B cell (primary cell): ENCODE results near the gene TLE3. TPM values are rescaled to one million over a fixed set of nuclear protein-coding genes. Genes with fewer than 3 reads are reported as not detected.

Source experiments
- ATAC-seq: fragments of 200-7000 bp; cut with Tn5 transposase; one replicate; pipeline ENCODE4 v1.10.0; 2021; ENCODE audit warnings: low read depth, mild to moderate bottlenecking, moderate number of reproducible peaks, moderate library complexity
- CTCF ChIA-PET: fragments of 350-600 bp; sonication (Branson Sonifier 250); formaldehyde crosslinking; loops from one replicate; lab custom pipeline; 2021; ENCODE audit warnings: antibody characterized with exemption, inconsistent platforms; lab: Charles Lee
- POLR2A ChIA-PET: fragments of 350-600 bp; sonication (Branson Sonifier 250); formaldehyde crosslinking; loops from one replicate; lab custom pipeline; 2021; ENCODE audit warnings: antibody characterized with exemption; lab: Charles Lee
- DNase-seq: peaks from one replicate; pipeline ENCODE4 v3.0.0; 2013
- H2AFZ ChIP-seq: 2 replicates; pipeline ENCODE4 v1.6.1; 2012; ENCODE audit warnings: mild to moderate bottlenecking, low read depth, low read length; ENCODE audit not compliant: insufficient read depth, poor library complexity, severe bottlenecking
- H3K27ac ChIP-seq, 2 donors: 1 replicate in 1 of 2; 2 replicates in 1 of 2; pipeline ENCODE4 v1.5.1; 2012 to 2013; ENCODE audit warnings: low read length in 2 of 2, mild to moderate bottlenecking in 2 of 2, moderate library complexity in 1 of 2
- H3K27me3 ChIP-seq, 4 experiments: fragments of 200-600 bp in 1 of 4; sonication (generic) in 1 of 4; replicated peaks in 1 of 4; 1 replicate in 2 of 4; 2 replicates in 2 of 4; pipeline versions ENCODE4 v1.6.1 to v1.7.0; 2013 to 2016; ENCODE audit warnings: low read length in 3 of 4, mild to moderate bottlenecking in 2 of 4, mixed read lengths in 1 of 4, moderate library complexity in 1 of 4; ENCODE audit not compliant: insufficient read depth in 4 of 4, control insufficient read depth in 3 of 4; ENCODE audit errors: control extremely low read depth in 1 of 4
- H3K36me3 ChIP-seq, 2 experiments: replicated peaks in 1 of 2; 1 replicate in 1 of 2; 2 replicates in 1 of 2; pipeline versions ENCODE4 v1.6.1 to v1.7.1; 2013; ENCODE audit warnings: low read length in 1 of 2; ENCODE audit not compliant: insufficient read depth in 2 of 2, control insufficient read depth in 1 of 2; ENCODE audit errors: control extremely low read depth in 1 of 2, extremely low read depth in 1 of 2
- H3K4me1 ChIP-seq, 2 donors: fragments of 200-600 bp in 1 of 2; sonication (generic) in 1 of 2; 1 replicate in 1 of 2; 2 replicates in 1 of 2; pipeline versions ENCODE4 v1.5.1 to v1.6.1; 2013 to 2017; ENCODE audit warnings: low read length in 2 of 2; ENCODE audit not compliant: control insufficient read depth in 2 of 2, insufficient read depth in 2 of 2
- H3K4me2 ChIP-seq: replicated peaks from 2 replicates; pipeline ENCODE3; 2012; ENCODE audit warnings: mild to moderate bottlenecking, low read depth, low read length; ENCODE audit not compliant: poor library complexity, severe bottlenecking
- H3K4me3 ChIP-seq, 5 experiments: fragments of 200-600 bp in 1 of 5; sonication (generic) in 1 of 5; 1 replicate in 3 of 5; 2 replicates in 2 of 5; pipeline versions ENCODE4 v1.5.1 to v1.7.0; 2011 to 2016; ENCODE audit warnings: low read length in 4 of 5, mild to moderate bottlenecking in 4 of 5, low read depth in 2 of 5, control low read depth in 1 of 5, moderate library complexity in 1 of 5; ENCODE audit not compliant: insufficient read depth in 1 of 5; ENCODE audit errors: control extremely low read depth in 1 of 5, extremely low read depth in 1 of 5
- H3K79me2 ChIP-seq: fragments of 200-600 bp; sonication (generic); one replicate; pipeline ENCODE4 v1.6.0; 2016; ENCODE audit warnings: low read length; ENCODE audit not compliant: control insufficient read depth, insufficient read depth
- H3K9ac ChIP-seq: fragments of 200-600 bp; sonication (generic); 2 replicates; pipeline ENCODE4 v1.6.1; 2017; ENCODE audit warnings: mild to moderate bottlenecking, low read length, moderate library complexity
- H3K9me3 ChIP-seq, 3 donors: one replicate each; pipeline versions ENCODE4 v1.6.1 to v1.7.1; 2013; ENCODE audit warnings: low read length in 2 of 3; ENCODE audit not compliant: control insufficient read depth in 2 of 3, insufficient read depth in 1 of 3; ENCODE audit errors: control extremely low read depth in 1 of 3
- H4K20me1 ChIP-seq: 2 replicates; pipeline ENCODE4 v1.6.0; 2012; ENCODE audit warnings: mild to moderate bottlenecking, low read length; ENCODE audit not compliant: insufficient read depth, control insufficient read depth, poor library complexity, severe bottlenecking
- H3K27ac Mint-ChIP-seq: one replicate; pipeline ENCODE4 v1.8.0; 2021; ENCODE audit warnings: mixed read lengths
- H3K27me3 Mint-ChIP-seq: one replicate; pipeline ENCODE4 v1.8.0; 2021; ENCODE audit warnings: mixed read lengths
- H3K4me1 Mint-ChIP-seq: one replicate; pipeline ENCODE4 v1.8.0; 2021; ENCODE audit warnings: mixed read lengths
- H3K4me3 Mint-ChIP-seq: one replicate; pipeline ENCODE4 v1.8.0; 2021; ENCODE audit warnings: mixed read lengths
- H3K9me3 Mint-ChIP-seq: one replicate; pipeline ENCODE4 v1.8.0; 2022; ENCODE audit warnings: mixed read lengths; ENCODE audit not compliant: insufficient read depth
- EZH2 ChIP-seq: IDR thresholded peaks from 2 replicates; pipeline ENCODE4 v1.6.1; 2012; ENCODE audit warnings: borderline replicate concordance, low read depth, mild to moderate bottlenecking, moderate library complexity, low read length; ENCODE audit not compliant: insufficient read depth, poor library complexity, severe bottlenecking
- WGBS: methylation state at CpG from one replicate; pipeline ENCODE4 v1.1.5; 2013; ENCODE audit warnings: missing lambda C conversion rate; ENCODE audit not compliant: insufficient coverage; 5-methylcytosine and 5-hydroxymethylcytosine counted together
- intact Hi-C: fragments of 100-400 bp; cut with micrococcal nuclease; formaldehyde crosslinking; loops from one replicate; pipeline ENCODE4 v1.10.0; 2022
- polyA plus RNA-seq: library from polyadenylated mRNA; depleted of rRNA; stranded (reverse); fragments of >200 nt; gene quantifications from 2 replicates; pipeline ENCODE4 v1.2.3, GENCODE V29; 2012
- total RNA-seq, 2 donors: library from RNA; stranded (reverse); fragments of 120-200 nt in 1 of 2; gene quantifications; 1 replicate in 1 of 2; 2 replicates in 1 of 2; pipeline versions ENCODE4 v1.2.3 to v1.2.4, GENCODE V29; 2013 to 2022
- TF ChIP-seq, protein P1 (sequence below): fragments of 200-600 bp; IDR thresholded peaks from one replicate; pipeline ENCODE4 v1.8.0; 2022; ENCODE audit warnings: antibody characterized with exemption, mild to moderate bottlenecking

The TLE3 gene
- total and polyA plus RNA-seq, 2 donors (not counting 1 experiment from before 2014, with no cell fraction given): 187 to 278 TPM

DNA sequence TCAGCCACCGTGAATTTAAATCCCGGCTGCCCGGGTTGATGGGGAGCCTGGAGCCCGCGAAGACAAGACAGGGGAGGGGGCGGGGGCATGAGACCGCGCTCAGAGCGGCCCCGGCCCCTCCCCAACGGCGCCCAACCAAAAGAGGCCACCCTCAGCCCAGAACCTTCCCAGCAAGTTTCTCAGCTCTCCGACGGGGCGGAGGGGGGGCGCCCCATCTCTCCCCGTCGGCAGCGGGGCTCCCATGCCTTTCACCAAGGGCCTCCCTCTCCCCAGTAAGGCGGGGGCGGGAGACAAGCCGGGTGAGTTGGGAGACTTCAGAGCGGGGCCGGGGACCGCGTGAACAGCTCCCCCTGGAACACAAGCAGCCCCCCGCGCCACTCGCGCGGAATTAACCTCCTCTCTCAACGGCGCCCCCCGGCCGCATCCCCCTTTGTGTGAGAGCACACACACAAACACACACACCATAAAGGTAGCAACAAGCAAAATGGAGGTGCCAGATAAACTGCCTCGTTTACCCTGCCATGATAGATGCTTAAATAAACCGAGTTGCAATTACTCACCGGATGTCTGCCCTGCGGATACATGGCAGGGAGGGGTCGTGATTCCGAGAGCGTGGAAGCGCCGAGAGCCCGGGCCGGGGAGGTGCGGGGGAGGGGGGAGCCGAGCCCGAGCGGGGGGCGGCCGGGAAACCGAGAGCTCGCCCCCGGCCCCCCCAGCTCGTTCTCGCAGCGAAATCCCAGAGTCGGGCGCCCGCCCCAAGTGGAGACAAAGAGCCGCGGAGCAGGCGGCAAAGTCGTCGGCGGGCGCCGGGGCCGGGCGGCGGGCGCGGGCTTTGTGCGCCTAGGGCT lies 1.3 kb downstream of the TLE3 start:
- peak overlapping the region; percentile 67 for H2AFZ ChIP-seq
- DNase-seq (no peak), ATAC-seq (no peak)

More for the DNA sequence above, 1.3 kb downstream of the TLE3 start:
- Histone ChIP-seq H3K79me2 (peaks cover 59% of the 10 kb centered on the region), H3K9ac (peak overlapping the region; percentile 92), H4K20me1 (peaks cover 54% of the 10 kb centered on the region), H3K9me3 (no peaks in the 10 kb centered on the region), H3K4me1 (peaks cover 60 to 74% of the 10 kb centered on the region in 2 donors), H3K36me3 (peaks cover 0 to 28% of the 10 kb centered on the region in 2 experiments), H3K4me3 (peak overlapping the region; percentile 84 to 97 (median 92)), H3K27ac (peak overlapping the region; percentile 69 to 82), H3K27me3 (peaks cover 0 to 10% (median 5%) of the 10 kb centered on the region in 4 experiments), H3K4me2 (peak overlapping the region; percentile 96)
- H3K9me3 Mint-ChIP-seq: no peaks in the 10 kb centered on the region
- peak overlapping the region; percentile 98 for H3K27ac Mint-ChIP-seq
- POLR2A ChIA-PET: interaction anchor here (0.5 to 3.3 kb wide), 7 partner anchors 12 to 340 kb away, joined by 3 to 36 read pairs (median 4); no protein-coding TSS in a partner anchor
- peaks cover 68% of the 10 kb centered on the region for H3K4me1 Mint-ChIP-seq
- no peaks in the 10 kb centered on the region for H3K27me3 Mint-ChIP-seq
- H3K4me3 Mint-ChIP-seq: peak overlapping the region; percentile 98
- TF ChIP-seq, protein P1, sequence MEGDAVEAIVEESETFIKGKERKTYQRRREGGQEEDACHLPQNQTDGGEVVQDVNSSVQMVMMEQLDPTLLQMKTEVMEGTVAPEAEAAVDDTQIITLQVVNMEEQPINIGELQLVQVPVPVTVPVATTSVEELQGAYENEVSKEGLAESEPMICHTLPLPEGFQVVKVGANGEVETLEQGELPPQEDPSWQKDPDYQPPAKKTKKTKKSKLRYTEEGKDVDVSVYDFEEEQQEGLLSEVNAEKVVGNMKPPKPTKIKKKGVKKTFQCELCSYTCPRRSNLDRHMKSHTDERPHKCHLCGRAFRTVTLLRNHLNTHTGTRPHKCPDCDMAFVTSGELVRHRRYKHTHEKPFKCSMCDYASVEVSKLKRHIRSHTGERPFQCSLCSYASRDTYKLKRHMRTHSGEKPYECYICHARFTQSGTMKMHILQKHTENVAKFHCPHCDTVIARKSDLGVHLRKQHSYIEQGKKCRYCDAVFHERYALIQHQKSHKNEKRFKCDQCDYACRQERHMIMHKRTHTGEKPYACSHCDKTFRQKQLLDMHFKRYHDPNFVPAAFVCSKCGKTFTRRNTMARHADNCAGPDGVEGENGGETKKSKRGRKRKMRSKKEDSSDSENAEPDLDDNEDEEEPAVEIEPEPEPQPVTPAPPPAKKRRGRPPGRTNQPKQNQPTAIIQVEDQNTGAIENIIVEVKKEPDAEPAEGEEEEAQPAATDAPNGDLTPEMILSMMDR: no peak
- no peak for TF ChIP-seq EZH2
- intact Hi-C loops: loop anchor here (1.0 to 5.0 kb wide), 10 partner anchors 10 to 1279 kb away; partner anchors contain the start of gene RPLP1
- CTCF ChIA-PET: interaction anchor here (0.5 to 5.6 kb wide), 12 partner anchors 60 to 618 kb away, joined by 3 to 31 read pairs (median 4); no protein-coding TSS in a partner anchor
- WGBS: under 1% methylated on average over 75 of the region's 75 CpGs
